HepG2 (cell line): ENCODE data around the gene SEMA4C. TPM values are rescaled to one million over a fixed set of nuclear protein-coding genes. Genes with fewer than 3 reads are reported as not detected.

Experiments
- CC2D1A ChIP-seq: sonication (generic); formaldehyde crosslinking; IDR thresholded peaks from 2 replicates; pipeline ENCODE4 v1.8.1; 2023; ENCODE audit warnings: mild to moderate bottlenecking, missing genetic modification reagents
- GABPB1 ChIP-seq: IDR thresholded peaks from 2 replicates; pipeline ENCODE4 v1.6.1; 2016; ENCODE audit warnings: mild to moderate bottlenecking, missing genetic modification reagents, moderate library complexity, missing compliant biosample characterization
- GTF3A ChIP-seq: sonication (generic); formaldehyde crosslinking; conservative IDR thresholded peaks from 2 replicates; pipeline ENCODE4 v1.4.0; 2020; ENCODE audit warnings: mild to moderate bottlenecking, missing genetic modification reagents
- HNRNPUL1 ChIP-seq: fragments of 200-400 bp; formaldehyde crosslinking; IDR thresholded peaks from 2 replicates; pipeline ENCODE4 v1.6.1; 2017; ENCODE audit warnings: low read depth, mild to moderate bottlenecking, low read length, moderate library complexity
- IRX3 ChIP-seq: sonication (generic); formaldehyde crosslinking; IDR thresholded peaks from 2 replicates; pipeline ENCODE4 v1.8.1; 2023; ENCODE audit warnings: mild to moderate bottlenecking, low read depth, missing genetic modification reagents, borderline replicate concordance
- NR1H2 ChIP-seq: sonication (generic); formaldehyde crosslinking; IDR thresholded peaks from 2 replicates; pipeline ENCODE4 v1.8.1; 2022; ENCODE audit warnings: low read depth, missing genetic modification reagents, borderline replicate concordance
- RARG ChIP-seq: sonication (generic); formaldehyde crosslinking; IDR thresholded peaks from 2 replicates; pipeline ENCODE4 v1.4.0; 2020; ENCODE audit warnings: low read depth, mild to moderate bottlenecking, missing genetic modification reagents
- RORA ChIP-seq: sonication (generic); formaldehyde crosslinking; IDR thresholded peaks from 2 replicates; pipeline ENCODE4 v1.5.0; 2020; ENCODE audit warnings: mild to moderate bottlenecking, missing genetic modification reagents, moderate library complexity
- WIZ ChIP-seq: sonication (generic); formaldehyde crosslinking; IDR thresholded peaks from 2 replicates; pipeline ENCODE4 v1.5.1; 2020; ENCODE audit warnings: mild to moderate bottlenecking, missing genetic modification reagents
- ZFX ChIP-seq: sonication (generic); formaldehyde crosslinking; IDR thresholded peaks from 2 replicates; pipeline ENCODE4 v1.4.0; 2020; ENCODE audit warnings: mild to moderate bottlenecking, low read depth, missing genetic modification reagents, moderate library complexity
- ZNF530 ChIP-seq: sonication (generic); formaldehyde crosslinking; IDR thresholded peaks from 2 replicates; pipeline ENCODE4 v1.5.0; 2020; ENCODE audit warnings: low read depth, mild to moderate bottlenecking, missing genetic modification reagents
- ZNF552 ChIP-seq: sonication (generic); formaldehyde crosslinking; IDR thresholded peaks from 2 replicates; pipeline ENCODE4 v1.9.0; 2022; ENCODE audit warnings: missing genetic modification reagents, mild to moderate bottlenecking, borderline replicate concordance
- ZNF562 ChIP-seq: sonication (generic); formaldehyde crosslinking; IDR thresholded peaks from 2 replicates; pipeline ENCODE4 v1.8.0; 2022; ENCODE audit warnings: missing genetic modification reagents, borderline replicate concordance
- ZNF766 ChIP-seq: sonication (generic); formaldehyde crosslinking; IDR thresholded peaks from 2 replicates; pipeline ENCODE4 v1.5.0; 2020; ENCODE audit warnings: missing genetic modification reagents, borderline replicate concordance
- ZNF772 ChIP-seq: sonication (generic); formaldehyde crosslinking; IDR thresholded peaks from 2 replicates; pipeline ENCODE4 v1.5.0; 2020; ENCODE audit warnings: mild to moderate bottlenecking, missing genetic modification reagents
- polyA plus RNA-seq, 8 experiments: library from polyadenylated mRNA; depleted of rRNA in 3 of 8; stranded (reverse) in 7 of 8; unstranded in 1 of 8; fragments of >200 nt; fragmentation: Illumina TruSeq in 4 of 8; extraction: Trizol in 4 of 8; gene quantifications; 2 replicates each; pipeline versions ENCODE4 v1.2.1 to v1.2.3, GENCODE V29; 2011 to 2016; ENCODE audit warnings: low read depth in 4 of 8, missing spikeins in 1 of 8, mixed read lengths in 1 of 8; ENCODE audit not compliant: insufficient read depth in 1 of 8
- total RNA-seq, 5 experiments: library from RNA; depleted of rRNA; stranded (reverse); fragments of >200 nt; fragmentation: Illumina TruSeq; extraction: Trizol; gene quantifications; 2 replicates each; pipeline ENCODE4 v1.2.3, GENCODE V29; 2016; ENCODE audit warnings: low read depth in 1 of 5
- TF ChIP-seq, protein P1 (sequence below): IDR thresholded peaks from 2 replicates; pipeline ENCODE4 v1.6.1; 2012; ENCODE audit warnings: low read depth, low read length, improper control_type of control experiment
- TF ChIP-seq, protein P2 (sequence below): sonication (generic); formaldehyde crosslinking; IDR thresholded peaks from 2 replicates; pipeline ENCODE4 v1.4.0; 2020; ENCODE audit warnings: missing genetic modification reagents
- TF ChIP-seq, protein P3 (sequence below): sonication (generic); formaldehyde crosslinking; IDR thresholded peaks from 2 replicates; pipeline ENCODE4 v1.4.0; 2020; ENCODE audit warnings: missing genetic modification reagents
- TF ChIP-seq, protein P4 (sequence below): sonication (generic); formaldehyde crosslinking; IDR thresholded peaks from 2 replicates; pipeline ENCODE4 v1.8.1; 2023; ENCODE audit warnings: mild to moderate bottlenecking, missing genetic modification reagents

Gene SEMA4C
- total and polyA plus RNA-seq, 2 of the 13 experiments (the other 11 are each of a cell fraction or from before 2014, with no cell fraction given), result 25.9 to 46.6 TPM

DNA sequence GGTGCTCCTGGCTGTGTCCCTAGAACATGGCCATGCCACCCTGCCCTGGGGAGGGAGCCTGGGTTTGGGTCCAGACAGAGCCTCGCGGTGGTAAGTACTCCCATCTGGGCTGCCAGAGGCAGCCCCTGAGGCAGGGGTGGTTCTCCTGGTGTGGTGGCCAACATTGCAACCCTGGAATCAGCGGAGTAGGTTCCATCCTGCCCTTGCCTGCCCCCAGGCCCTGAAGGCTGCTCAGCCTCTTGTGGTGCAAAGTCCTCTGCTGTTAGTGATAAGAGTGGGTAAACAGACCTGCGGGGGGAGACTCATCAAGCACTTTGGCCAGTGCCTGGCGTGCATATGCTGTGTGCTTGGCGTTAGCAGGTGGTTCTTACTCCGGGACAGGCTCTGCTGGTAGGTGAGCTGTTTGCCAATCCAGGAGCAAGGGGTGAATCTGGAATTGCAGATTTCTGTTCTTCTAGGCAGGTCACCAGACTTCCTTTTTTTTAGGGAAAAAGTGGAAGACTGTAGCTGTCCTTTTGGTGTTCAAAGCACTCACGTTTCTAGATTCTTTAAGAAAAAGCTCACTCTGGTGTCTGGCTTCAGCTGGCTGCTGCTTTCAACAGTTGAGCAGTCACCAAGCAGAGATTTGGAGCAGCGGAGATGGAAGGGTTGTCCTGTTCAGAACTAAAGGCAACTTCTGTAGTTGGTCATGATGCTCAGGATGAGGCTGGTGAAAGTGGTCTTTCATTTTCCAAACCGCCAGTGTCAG is 50.6 kb downstream of the SEMA4C start (continued):
- TF ChIP-seq, protein P1, sequence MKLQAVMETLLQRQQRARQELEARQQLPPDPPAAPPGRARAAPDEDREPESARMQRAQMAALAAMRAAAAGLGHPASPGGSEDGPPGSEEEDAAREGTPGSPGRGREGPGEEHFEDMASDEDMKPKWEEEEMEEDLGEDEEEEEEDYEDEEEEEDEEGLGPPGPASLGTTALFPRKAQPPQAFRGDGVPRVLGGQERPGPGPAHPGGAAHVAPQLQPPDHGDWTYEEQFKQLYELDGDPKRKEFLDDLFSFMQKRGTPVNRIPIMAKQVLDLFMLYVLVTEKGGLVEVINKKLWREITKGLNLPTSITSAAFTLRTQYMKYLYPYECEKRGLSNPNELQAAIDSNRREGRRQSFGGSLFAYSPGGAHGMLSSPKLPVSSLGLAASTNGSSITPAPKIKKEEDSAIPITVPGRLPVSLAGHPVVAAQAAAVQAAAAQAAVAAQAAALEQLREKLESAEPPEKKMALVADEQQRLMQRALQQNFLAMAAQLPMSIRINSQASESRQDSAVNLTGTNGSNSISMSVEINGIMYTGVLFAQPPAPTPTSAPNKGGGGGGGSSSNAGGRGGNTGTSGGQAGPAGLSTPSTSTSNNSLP, result peak; percentile 75
- TF ChIP-seq ZNF552, result peak; percentile 57; the same call in 1 of the 2 replicates
- no peak for TF ChIP-seq HNRNPUL1
- TF ChIP-seq, protein P2, sequence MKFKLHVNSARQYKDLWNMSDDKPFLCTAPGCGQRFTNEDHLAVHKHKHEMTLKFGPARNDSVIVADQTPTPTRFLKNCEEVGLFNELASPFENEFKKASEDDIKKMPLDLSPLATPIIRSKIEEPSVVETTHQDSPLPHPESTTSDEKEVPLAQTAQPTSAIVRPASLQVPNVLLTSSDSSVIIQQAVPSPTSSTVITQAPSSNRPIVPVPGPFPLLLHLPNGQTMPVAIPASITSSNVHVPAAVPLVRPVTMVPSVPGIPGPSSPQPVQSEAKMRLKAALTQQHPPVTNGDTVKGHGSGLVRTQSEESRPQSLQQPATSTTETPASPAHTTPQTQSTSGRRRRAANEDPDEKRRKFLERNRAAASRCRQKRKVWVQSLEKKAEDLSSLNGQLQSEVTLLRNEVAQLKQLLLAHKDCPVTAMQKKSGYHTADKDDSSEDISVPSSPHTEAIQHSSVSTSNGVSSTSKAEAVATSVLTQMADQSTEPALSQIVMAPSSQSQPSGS, result peak; percentile 83; the same call in 1 of the 2 replicates
- TF ChIP-seq ZFX (CRISPR knock-in tag), result peak; percentile 85
- 0 out of 2 replicates have a peak, but pooled peaks have one; percentile 61 for TF ChIP-seq ZNF766 (CRISPR knock-in tag)
- TF ChIP-seq ZNF530 (CRISPR knock-in tag), result no peak
- TF ChIP-seq, protein P3, sequence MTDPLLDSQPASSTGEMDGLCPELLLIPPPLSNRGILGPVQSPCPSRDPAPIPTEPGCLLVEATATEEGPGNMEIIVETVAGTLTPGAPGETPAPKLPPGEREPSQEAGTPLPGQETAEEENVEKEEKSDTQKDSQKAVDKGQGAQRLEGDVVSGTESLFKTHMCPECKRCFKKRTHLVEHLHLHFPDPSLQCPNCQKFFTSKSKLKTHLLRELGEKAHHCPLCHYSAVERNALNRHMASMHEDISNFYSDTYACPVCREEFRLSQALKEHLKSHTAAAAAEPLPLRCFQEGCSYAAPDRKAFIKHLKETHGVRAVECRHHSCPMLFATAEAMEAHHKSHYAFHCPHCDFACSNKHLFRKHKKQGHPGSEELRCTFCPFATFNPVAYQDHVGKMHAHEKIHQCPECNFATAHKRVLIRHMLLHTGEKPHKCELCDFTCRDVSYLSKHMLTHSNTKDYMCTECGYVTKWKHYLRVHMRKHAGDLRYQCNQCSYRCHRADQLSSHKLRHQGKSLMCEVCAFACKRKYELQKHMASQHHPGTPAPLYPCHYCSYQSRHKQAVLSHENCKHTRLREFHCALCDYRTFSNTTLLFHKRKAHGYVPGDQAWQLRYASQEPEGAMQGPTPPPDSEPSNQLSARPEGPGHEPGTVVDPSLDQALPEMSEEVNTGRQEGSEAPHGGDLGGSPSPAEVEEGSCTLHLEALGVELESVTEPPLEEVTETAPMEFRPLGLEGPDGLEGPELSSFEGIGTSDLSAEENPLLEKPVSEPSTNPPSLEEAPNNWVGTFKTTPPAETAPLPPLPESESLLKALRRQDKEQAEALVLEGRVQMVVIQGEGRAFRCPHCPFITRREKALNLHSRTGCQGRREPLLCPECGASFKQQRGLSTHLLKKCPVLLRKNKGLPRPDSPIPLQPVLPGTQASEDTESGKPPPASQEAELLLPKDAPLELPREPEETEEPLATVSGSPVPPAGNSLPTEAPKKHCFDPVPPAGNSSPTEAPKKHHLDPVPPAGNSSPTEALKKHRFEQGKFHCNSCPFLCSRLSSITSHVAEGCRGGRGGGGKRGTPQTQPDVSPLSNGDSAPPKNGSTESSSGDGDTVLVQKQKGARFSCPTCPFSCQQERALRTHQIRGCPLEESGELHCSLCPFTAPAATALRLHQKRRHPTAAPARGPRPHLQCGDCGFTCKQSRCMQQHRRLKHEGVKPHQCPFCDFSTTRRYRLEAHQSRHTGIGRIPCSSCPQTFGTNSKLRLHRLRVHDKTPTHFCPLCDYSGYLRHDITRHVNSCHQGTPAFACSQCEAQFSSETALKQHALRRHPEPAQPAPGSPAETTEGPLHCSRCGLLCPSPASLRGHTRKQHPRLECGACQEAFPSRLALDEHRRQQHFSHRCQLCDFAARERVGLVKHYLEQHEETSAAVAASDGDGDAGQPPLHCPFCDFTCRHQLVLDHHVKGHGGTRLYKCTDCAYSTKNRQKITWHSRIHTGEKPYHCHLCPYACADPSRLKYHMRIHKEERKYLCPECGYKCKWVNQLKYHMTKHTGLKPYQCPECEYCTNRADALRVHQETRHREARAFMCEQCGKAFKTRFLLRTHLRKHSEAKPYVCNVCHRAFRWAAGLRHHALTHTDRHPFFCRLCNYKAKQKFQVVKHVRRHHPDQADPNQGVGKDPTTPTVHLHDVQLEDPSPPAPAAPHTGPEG (CRISPR knock-in tag), result peak; percentile 80; the same call in 1 of the 2 replicates
- peak; percentile 52 for TF ChIP-seq GABPB1
- TF ChIP-seq RORA (CRISPR knock-in tag), result no peak
- 0 out of 2 replicates have a peak, but pooled peaks have one; percentile 2 for TF ChIP-seq WIZ (CRISPR knock-in tag)
- TF ChIP-seq CC2D1A (CRISPR knock-in tag), result 0 out of 2 replicates have a peak, but pooled peaks have one; percentile 43
- peak; percentile 95 for TF ChIP-seq ZNF772 (CRISPR knock-in tag)
- peak; percentile 2; the same call in 1 of the 2 replicates for TF ChIP-seq IRX3 (CRISPR knock-in tag)
- peak; percentile 20; the same call in 1 of the 2 replicates for TF ChIP-seq GTF3A
- no peak for TF ChIP-seq ZNF562 (CRISPR knock-in tag)
- no peak for TF ChIP-seq RARG
- TF ChIP-seq NR1H2, result no peak
- TF ChIP-seq, protein P4, sequence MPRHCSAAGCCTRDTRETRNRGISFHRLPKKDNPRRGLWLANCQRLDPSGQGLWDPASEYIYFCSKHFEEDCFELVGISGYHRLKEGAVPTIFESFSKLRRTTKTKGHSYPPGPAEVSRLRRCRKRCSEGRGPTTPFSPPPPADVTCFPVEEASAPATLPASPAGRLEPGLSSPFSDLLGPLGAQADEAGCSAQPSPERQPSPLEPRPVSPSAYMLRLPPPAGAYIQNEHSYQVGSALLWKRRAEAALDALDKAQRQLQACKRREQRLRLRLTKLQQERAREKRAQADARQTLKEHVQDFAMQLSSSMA, result peak; percentile 81
